Hair follicle dermal papilla cell (primary cell): ENCODE data around the gene ZNF528. TPM values are rescaled to one million over a fixed set of nuclear protein-coding genes. Genes with fewer than 3 reads are reported as not detected.

Experiments used
- small RNA-seq: library from RNA; depleted of rRNA; stranded (forward); fragments of <200 nt; gene quantifications from one replicate; pipeline ENCODE3, GENCODE V24; 2012
- total RNA-seq: library from RNA; depleted of rRNA; stranded (reverse); fragments of >200 nt; gene quantifications from 2 replicates; pipeline ENCODE4 v1.2.3, GENCODE V29; 2012

ZNF528 gene
- total RNA-seq: 34.7 and 42.9 TPM in 2 replicates

DNA sequence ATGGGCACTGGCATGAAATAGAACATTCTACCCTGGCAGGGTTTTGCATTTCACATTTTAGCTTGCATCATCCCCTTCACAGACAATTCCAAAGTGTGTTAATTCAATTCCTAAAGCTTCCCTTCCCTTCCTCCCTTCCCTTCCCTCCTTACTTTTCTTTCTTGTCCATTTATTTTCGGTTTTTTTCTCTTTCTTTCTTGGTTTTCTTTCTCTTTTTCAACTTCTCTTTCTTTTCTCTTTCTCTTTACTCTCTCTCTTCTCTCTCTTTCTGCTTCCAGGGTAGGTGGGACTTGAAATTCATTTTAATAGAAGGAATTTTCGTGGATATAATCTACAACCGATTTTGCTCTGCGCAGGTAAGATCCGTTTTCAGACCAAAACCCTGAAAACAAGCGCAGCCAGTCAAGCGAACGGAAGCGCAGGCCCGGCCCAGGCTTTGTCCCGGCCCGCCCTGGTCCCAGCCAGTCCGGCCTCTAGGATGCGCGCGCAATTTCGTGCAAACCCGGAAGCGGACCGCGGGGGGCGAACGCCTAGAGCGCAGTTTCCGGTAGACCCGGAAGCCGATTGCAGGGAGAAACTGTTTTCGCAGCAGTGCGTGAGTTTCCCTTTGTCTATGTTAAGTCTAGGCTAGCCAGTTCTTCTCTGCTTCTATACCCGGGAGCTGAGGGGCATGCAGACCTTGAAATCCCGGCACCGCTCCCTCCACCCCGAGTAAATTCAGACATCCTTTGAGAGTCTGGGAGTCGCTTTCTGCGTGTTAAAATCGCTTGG, at the start of gene ZNF528:
ZNF528 (plus strand) TSS at position 540 of the 771 bp plus-strand sequence. CDS start 4,165 bp downstream, outside the sequence.

DNA sequence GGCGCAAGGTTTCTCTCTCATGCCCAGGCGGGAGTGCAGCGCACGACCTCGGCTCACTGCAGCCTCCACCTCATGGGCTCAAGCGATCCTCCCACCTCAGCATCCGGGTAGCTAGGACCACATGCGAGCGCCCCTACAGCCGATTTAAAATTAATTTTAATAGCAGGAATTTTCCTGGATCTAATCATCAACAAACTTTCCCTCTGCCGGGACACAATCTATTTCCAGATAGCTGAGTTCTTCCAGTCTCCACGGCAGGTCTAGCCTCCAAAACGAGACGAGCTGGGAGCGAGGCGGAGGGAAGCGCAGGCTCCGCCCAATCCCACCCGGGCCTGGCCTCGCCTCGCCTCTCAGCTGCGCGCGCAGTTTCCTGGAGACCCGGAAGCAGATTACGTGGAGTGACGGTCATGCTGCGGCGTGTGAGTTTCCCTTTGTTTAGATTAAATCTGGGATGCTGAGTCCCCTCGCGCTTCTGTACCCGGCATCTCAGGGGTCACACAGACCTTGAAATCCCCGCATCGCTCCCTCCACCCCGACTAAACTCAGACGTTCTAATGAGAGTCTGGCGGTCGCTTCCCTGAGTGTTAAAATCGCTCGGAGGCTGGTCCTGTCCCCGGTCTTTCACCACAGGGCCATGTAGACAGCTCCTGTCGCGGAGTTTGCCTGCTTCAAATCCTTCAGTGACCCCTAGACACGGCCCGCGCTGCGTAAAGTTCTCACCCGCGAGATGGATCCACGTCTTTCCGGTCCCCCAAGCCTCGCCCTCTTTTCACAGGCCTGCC, 27.9 kb upstream of the ZNF528 start, which contains the start of gene ZNF880:
ZNF880 (plus strand) TSS at position 365 of the 782 bp plus-strand sequence; CDS start at position 408, 43 bp downstream.

DNA sequence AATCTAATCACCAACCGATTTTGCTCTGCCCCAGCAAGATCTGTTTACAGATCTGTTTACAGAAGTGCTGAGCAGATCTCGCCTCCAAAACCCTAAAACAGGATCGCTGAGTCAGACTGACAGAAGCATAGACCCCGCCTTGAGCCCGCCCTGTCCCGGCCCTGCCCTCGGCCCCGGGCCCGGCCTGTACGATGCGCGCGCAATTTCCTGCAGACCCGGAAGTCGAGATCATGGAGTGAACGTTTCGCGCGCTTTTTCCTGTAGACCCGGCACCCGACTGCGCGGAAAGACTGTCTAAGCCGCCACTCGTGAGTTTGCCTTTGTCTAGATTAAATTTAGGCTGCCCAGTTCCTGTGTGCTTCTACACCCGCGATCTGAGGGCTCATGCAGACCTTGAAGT, 31.3 kb downstream of the ZNF528 start, which contains the start of gene ZNF534:
ZNF534 (plus strand) TSS at position 212 of the 400 bp plus-strand sequence. CDS start 2,327 bp downstream, outside the sequence.

DNA sequence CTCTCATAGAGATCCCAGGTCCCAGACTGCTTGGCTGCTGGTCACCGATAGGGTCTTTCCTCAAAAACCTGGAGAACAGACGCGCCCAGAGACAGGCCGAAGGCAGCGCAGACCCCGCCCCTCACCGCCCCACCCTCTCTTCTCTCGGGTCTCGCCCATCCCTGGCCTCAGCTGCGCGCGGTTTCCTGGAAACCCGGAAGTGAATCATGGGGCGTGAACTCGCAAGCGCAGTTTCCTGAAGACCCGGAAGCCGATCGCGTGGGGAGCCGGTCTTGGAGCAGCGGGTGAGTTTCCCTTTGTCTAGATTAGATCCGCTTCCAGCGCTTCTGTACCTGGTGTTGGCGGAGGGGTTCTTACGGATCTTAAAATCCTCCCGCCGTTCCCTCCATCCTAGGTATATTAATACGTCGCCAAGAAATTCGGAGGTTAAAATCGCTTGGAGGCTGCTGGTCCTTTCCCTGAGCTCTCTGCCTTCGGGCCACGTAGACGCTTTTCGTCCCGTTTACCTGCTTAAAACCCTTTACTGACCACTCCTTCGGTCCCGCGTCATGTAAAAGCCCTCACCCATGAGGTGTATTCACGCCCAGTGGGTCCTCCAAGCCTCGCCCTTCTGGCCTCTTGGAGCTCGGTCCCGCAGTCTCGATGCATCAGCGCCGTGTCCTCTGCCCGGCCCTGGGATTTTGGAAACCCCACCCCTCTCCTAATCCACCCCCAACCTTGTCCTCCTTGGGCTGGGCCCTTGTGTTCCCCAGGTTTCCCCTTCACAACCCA, 55.9 kb downstream of the ZNF528 start, which contains the start of gene ZNF578:
ZNF578 (plus strand) TSS at position 230 of the 771 bp plus-strand sequence. CDS start 48,293 bp downstream, outside the sequence.

Small RNA genes within 50 kb of the gene (small RNA-seq; reads per million reads assigned to genes)
- not detected for gene AC010332.1

Other genes starting within 250 kb of the ZNF528 start
- 8.9 and 11.2 TPM in 2 replicates for gene ZNF836, start 226.2 kb upstream of the ZNF528 start, total RNA-seq
- 218 and 247 TPM in 2 replicates for gene PPP2R1A, start 207.8 kb upstream of the ZNF528 start, total RNA-seq
- 12.7 and 12.8 TPM in 2 replicates for gene ZNF766, start 128.3 kb upstream of the ZNF528 start, total RNA-seq
- 9.9 and 11.1 TPM in 2 replicates for gene ZNF480, start 100.7 kb upstream of the ZNF528 start, total RNA-seq
- 1.9 and 2.6 TPM in 2 replicates for gene ZNF610, start 61.6 kb upstream of the ZNF528 start, total RNA-seq
- gene ZNF880, start 27.9 kb upstream of the ZNF528 start, total RNA-seq: 24.2 and 27.6 TPM in 2 replicates
- gene ZNF534, start 31.3 kb downstream of the ZNF528 start, total RNA-seq: not detected in 2 replicates
- gene ZNF578, start 55.7 kb downstream of the ZNF528 start, total RNA-seq: 4.6 and 5.7 TPM in 2 replicates
- gene ZNF808, start 129.8 kb downstream of the ZNF528 start, total RNA-seq: 16.8 and 20.9 TPM in 2 replicates
- gene ZNF701, start 172.4 kb downstream of the ZNF528 start, total RNA-seq: 12.4 and 18.0 TPM in 2 replicates
- gene ZNF83, start 240.5 kb downstream of the ZNF528 start, total RNA-seq: 50.4 and 52.4 TPM in 2 replicates